ENCODE results near the gene TCF4. TPM values are rescaled to one million over a fixed set of nuclear protein-coding genes. Genes with fewer than 3 reads are reported as not detected.

Gene TCF4
- total and polyA plus RNA-seq, 2 of the 13 experiments (the other 11 are each of a cell fraction or from before 2014, with no cell fraction given), result not detected

DNA sequence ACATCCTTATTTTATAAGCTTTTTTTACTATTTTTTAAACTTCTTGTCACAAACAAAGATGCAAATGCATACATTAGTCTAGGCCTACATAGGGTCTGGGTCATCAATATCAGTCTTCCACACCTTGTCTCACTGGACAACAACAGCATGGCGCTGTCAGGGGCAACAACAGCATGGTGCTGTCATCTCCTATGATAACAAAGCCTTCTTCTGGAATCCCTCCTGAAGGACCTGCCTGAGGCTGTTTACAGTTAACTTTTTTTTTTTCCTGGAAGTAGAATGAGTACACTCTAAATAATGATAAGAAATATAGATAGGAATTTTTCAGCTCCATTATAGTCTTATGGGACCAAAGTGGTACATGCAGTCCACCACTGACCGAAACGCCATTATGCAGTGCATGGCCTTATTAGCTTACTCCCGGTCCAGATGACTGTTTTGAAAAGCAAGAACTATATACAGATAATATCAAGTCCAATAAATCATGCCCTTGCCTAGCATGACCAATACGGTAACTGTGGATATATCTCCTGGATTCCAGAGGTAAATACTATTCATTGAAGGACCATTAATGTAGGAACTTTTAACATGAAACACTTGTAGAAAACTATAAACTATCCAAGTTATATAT is 38.4 kb downstream of the TCF4 start:
- no peak for DNase-seq (ENCODE audit: low spot score)
- no TSS peak for BruUV-seq (replicated peaks)
- Histone ChIP-seq H4K20me1 (ENCODE audit: insufficient read depth, low read length) (no peaks in the 10 kb centered on the region), H3K9me3 (ENCODE audit: low read length) (no peaks in the 10 kb centered on the region), H2AFZ (ENCODE audit: low read length) (no peak overlapping the region), H3K4me1 (ENCODE audit: insufficient read depth, low read length) (no peaks in the 10 kb centered on the region), H3K4me3 (replicated peaks in 1 of 3; ENCODE audit: insufficient read depth in 1 of 3, low read depth in 2 of 3, low read length in 3 of 3) (no peak overlapping the region), H3K27ac (ENCODE audit: extremely low read length, insufficient read depth, low read length) (no peak overlapping the region), H3K27me3 (ENCODE audit: control insufficient read depth in 1 of 2, insufficient read depth in 2 of 2, low read length in 2 of 2) (no peaks in the 10 kb centered on the region), H3K36me3 (replicated peaks in 1 of 2; ENCODE audit: control insufficient read depth in 1 of 2, insufficient read depth in 2 of 2, low read length in 2 of 2) (no peaks in the 10 kb centered on the region), H3K4me2 (ENCODE audit: low read depth, low read length) (no peak overlapping the region), H3K79me2 (ENCODE audit: insufficient read depth, low read length) (no peaks in the 10 kb centered on the region), H3K9ac (ENCODE audit: insufficient read depth, low read depth, low read length) (no peak overlapping the region)
- in situ Hi-C loops (cut with HindIII; ENCODE audit: extremely low pct_ligation_motif_present, low pct_unique_long_range_greater_than_20kb), result no loop called here
- 21% methylated on average over 5 of the region's 5 CpGs for WGBS (ENCODE audit: low lambda C conversion rate)
- ChIA-PET POLR2A (no interaction called here), CTCF (ENCODE audit: low intra/inter-chr PET ratio, low total read pairs) (no interaction called here)
- TF ChIP-seq CHD2 (IDR thresholded peaks at IDR 0.05; ENCODE audit: low read depth, low read length), result no peak
- no peak for TF ChIP-seq PAF1 (CRISPR knock-in tag; IDR thresholded peaks at IDR 0.05)
- TF ChIP-seq GTF3A (CRISPR knock-in tag; conservative IDR thresholded peaks at IDR 0.05), result no peak
- TF ChIP-seq, protein P1, sequence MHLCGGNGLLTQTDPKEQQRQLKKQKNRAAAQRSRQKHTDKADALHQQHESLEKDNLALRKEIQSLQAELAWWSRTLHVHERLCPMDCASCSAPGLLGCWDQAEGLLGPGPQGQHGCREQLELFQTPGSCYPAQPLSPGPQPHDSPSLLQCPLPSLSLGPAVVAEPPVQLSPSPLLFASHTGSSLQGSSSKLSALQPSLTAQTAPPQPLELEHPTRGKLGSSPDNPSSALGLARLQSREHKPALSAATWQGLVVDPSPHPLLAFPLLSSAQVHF (CRISPR knock-in tag; IDR thresholded peaks at IDR 0.05), result no peak
- no peak for ATAC-seq
- no peak for FAIRE-seq
- intact Hi-C loops (cut with micrococcal nuclease; ENCODE audit: unreplicated experiment), result no loop called here

DNA sequence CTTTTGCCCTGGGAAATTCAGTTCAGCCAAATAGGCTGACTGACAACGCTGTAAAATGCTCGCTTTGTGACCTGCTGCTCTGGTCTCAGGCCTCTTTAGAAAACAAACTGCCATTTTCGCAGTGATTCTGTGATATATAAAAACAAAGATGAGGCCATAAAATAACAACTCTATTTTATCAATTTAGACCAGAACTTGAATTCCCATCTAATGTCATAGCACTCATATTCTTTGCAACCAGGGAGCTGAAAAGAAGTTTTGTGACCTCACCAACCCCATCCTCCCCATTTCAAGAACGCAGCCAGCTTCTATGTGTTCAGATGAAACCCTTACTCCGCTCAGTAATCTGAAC is 40.3 kb downstream of the TCF4 start:
- BruUV-seq (replicated peaks), result no TSS peak
- DNase-seq (ENCODE audit: low spot score) (no peak), ATAC-seq (no peak), FAIRE-seq (no peak)
- H3K9ac ChIP-seq (ENCODE audit: insufficient read depth, low read depth, low read length), result no peak overlapping the region
- H3K9me3 ChIP-seq (ENCODE audit: low read length), result no peaks in the 10 kb centered on the region
- H3K27ac ChIP-seq (ENCODE audit: extremely low read length, insufficient read depth, low read length), result no peak overlapping the region
- H3K79me2 ChIP-seq (ENCODE audit: insufficient read depth, low read length), result no peaks in the 10 kb centered on the region
- POLR2A ChIA-PET, result no interaction called here
- intact Hi-C loops (cut with micrococcal nuclease; ENCODE audit: unreplicated experiment) (no loop called here), in situ Hi-C loops (cut with HindIII; ENCODE audit: extremely low pct_ligation_motif_present, low pct_unique_long_range_greater_than_20kb) (no loop called here)
- no peak overlapping the region for H2AFZ ChIP-seq (ENCODE audit: low read length)
- no peaks in the 10 kb centered on the region for H3K36me3 ChIP-seq (replicated peaks in 1 of 2; ENCODE audit: control insufficient read depth in 1 of 2, insufficient read depth in 2 of 2, low read length in 2 of 2)
- no peak overlapping the region for H3K4me3 ChIP-seq (replicated peaks in 1 of 3; ENCODE audit: insufficient read depth in 1 of 3, low read depth in 2 of 3, low read length in 3 of 3)
- TF ChIP-seq BHLHE40 (IDR thresholded peaks at IDR 0.05; ENCODE audit: low read length) (no peak), ZBTB7B (CRISPR knock-in tag; IDR thresholded peaks at IDR 0.05) (no peak), ZBTB1 (CRISPR knock-in tag; IDR thresholded peaks at IDR 0.05; ENCODE audit: borderline replicate concordance) (no peak), KMT2B (CRISPR knock-in tag; IDR thresholded peaks at IDR 0.05) (no peak), CBFB (CRISPR knock-in tag; IDR thresholded peaks at IDR 0.05) (no peak), HNF4A (CRISPR knock-in tag; IDR thresholded peaks at IDR 0.05) (no peak), PAF1 (CRISPR knock-in tag; IDR thresholded peaks at IDR 0.05) (no peak), JARID2 (CRISPR knock-in tag; IDR thresholded peaks at IDR 0.05; ENCODE audit: insufficient replicate concordance) (no peak), KLF12 (CRISPR knock-in tag; IDR thresholded peaks at IDR 0.05; ENCODE audit: borderline replicate concordance) (no peak), ZMAT3 (CRISPR knock-in tag; conservative IDR thresholded peaks at IDR 0.05) (no peak)
- TF ChIP-seq, protein P2, sequence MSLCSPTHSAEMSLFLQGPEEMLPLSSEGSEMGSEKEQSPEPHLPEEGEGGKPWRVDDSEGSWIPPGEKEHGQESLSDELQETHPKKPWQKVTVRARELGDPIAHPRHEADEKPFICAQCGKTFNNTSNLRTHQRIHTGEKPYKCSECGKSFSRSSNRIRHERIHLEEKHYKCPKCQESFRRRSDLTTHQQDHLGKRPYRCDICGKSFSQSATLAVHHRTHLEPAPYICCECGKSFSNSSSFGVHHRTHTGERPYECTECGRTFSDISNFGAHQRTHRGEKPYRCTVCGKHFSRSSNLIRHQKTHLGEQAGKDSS (CRISPR knock-in tag; IDR thresholded peaks at IDR 0.05; ENCODE audit: borderline replicate concordance, low read depth), result no peak
- H3K4me2 ChIP-seq (ENCODE audit: low read depth, low read length), result no peak overlapping the region
- no peaks in the 10 kb centered on the region for H3K4me1 ChIP-seq (ENCODE audit: insufficient read depth, low read length)
- CTCF ChIA-PET (ENCODE audit: low intra/inter-chr PET ratio, low total read pairs), result no interaction called here
- 2% methylated on average over 5 of the region's 5 CpGs for WGBS (ENCODE audit: low lambda C conversion rate)
- H3K27me3 ChIP-seq (ENCODE audit: control insufficient read depth in 1 of 2, insufficient read depth in 2 of 2, low read length in 2 of 2), result no peaks in the 10 kb centered on the region
- H4K20me1 ChIP-seq (ENCODE audit: insufficient read depth, low read length), result no peaks in the 10 kb centered on the region

Data from HepG2 (cell line).